MCF 10A (cell line): ENCODE data around the gene TSPAN11. TPM values are rescaled to one million over a fixed set of nuclear protein-coding genes. Genes with fewer than 3 reads are reported as not detected.

ENCODE experiments used
- BruUV-seq: library from RNA; stranded (reverse); fragments of 400-500 nt; replicated peaks from 2 replicates; lab custom pipeline; 2021; lab: Mats Ljungman, UMichigan
- CTCF ChIA-PET: fragments of 300-600 bp; sonication (Branson Sonifier 250); formaldehyde crosslinking; extraction: SDS; loops from one replicate; lab custom pipeline; 2021; ENCODE audit warnings: antibody characterized with exemption, inconsistent platforms; lab: Yijun Ruan, JAX
- POLR2A ChIA-PET: fragments of 300-600, 350-650 bp; sonication (Branson Sonifier 250); formaldehyde crosslinking; extraction: SDS; loops from one replicate; lab custom pipeline; 2020; ENCODE audit warnings: antibody characterized with exemption, inconsistent platforms; lab: Yijun Ruan, JAX
- DNase-seq: peaks from one replicate; pipeline ENCODE4 v3.0.0-alpha.2; 2018; ENCODE audit not compliant: unreplicated experiment
- H3K27ac Mint-ChIP-seq: one replicate; pipeline ENCODE4 v1.8.0; 2022; ENCODE audit warnings: mild to moderate bottlenecking, low read depth, mixed read lengths; ENCODE audit not compliant: unreplicated experiment
- H3K27me3 Mint-ChIP-seq: one replicate; pipeline ENCODE4 v1.8.0; 2022; ENCODE audit warnings: mixed read lengths; ENCODE audit not compliant: insufficient read depth, unreplicated experiment
- H3K36me3 Mint-ChIP-seq: one replicate; pipeline ENCODE4 v1.8.0; 2022; ENCODE audit warnings: mild to moderate bottlenecking, moderate library complexity, mixed read lengths; ENCODE audit not compliant: insufficient read depth, unreplicated experiment
- H3K4me1 Mint-ChIP-seq: one replicate; pipeline ENCODE4 v1.8.0; 2022; ENCODE audit warnings: mixed read lengths; ENCODE audit not compliant: insufficient read depth, unreplicated experiment
- H3K4me3 Mint-ChIP-seq: one replicate; pipeline ENCODE4 v1.8.0; 2022; ENCODE audit warnings: mild to moderate bottlenecking, moderate library complexity, mixed read lengths; ENCODE audit not compliant: unreplicated experiment
- H3K9me3 Mint-ChIP-seq: one replicate; pipeline ENCODE4 v1.8.0; 2022; ENCODE audit warnings: mixed read lengths; ENCODE audit not compliant: unreplicated experiment
- intact Hi-C: fragments of 100-400 bp; cut with micrococcal nuclease; formaldehyde crosslinking; loops from 2 replicates; pipeline ENCODE4 v1.14.1; 2022
- total RNA-seq: library from RNA; stranded (reverse); gene quantifications from 2 replicates; pipeline ENCODE4 v1.2.3, GENCODE V29; 2022
- TF ChIP-seq, protein P1 (sequence below): fragments of 200-600 bp; IDR thresholded peaks from one replicate; pipeline ENCODE4 v1.8.0; 2022; ENCODE audit warnings: antibody characterized with exemption, mild to moderate bottlenecking; ENCODE audit not compliant: unreplicated experiment

The TSPAN11 gene
- total RNA-seq, 1 experiment from 2014 or later = not detected

DNA sequence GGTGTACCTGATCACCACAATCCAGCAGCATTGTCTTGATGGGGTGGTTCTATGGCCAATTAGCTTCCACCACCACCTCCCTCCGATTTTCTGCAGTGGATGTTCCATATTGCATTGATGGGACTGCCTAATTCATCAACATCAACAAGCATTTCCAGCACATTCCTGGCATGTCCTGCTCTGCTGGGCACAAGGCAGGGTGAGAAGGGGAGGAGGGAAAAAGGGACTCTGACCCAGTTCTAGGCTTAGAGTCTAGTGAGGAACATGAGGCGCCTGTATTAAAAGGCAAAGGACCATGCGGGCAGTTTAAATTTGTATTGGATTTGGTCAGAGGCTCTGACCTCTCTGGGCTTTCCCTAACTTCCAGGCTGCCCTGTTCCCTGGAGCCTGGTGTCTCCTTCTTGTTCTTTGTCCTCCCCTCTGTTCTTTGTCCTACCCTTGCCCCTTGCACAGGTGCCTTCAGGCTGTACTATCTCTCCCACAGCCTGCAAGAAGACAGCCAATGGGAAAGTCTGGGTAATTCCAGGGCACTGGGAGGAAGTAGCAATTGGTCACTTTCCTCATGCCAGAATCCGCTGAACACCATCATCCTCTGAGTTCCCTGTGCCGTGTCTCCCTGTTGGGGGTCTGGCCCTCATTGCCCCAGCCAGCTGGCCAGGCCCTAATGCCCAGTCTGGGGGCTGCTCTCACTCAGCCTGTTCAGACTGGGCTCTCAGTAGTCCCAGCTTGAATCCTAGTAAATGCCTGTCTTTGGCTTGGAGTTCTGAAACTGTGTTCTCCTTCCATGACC, 43.3 kb downstream of the TSPAN11 start:
- DNase-seq = no peak
- Mint-ChIP-seq H3K36me3 (no peaks in the 10 kb centered on the region), H3K27me3 (peaks cover 90% of the 10 kb centered on the region), H3K27ac (no peak overlapping the region), H3K9me3 (no peaks in the 10 kb centered on the region), H3K4me1 (no peaks in the 10 kb centered on the region), H3K4me3 (no peak overlapping the region)
- BruUV-seq = no TSS peak
- intact Hi-C loops = no loop called here
- ChIA-PET POLR2A (no interaction called here), CTCF (interaction anchor here (0.5 to 2.4 kb wide), 3 partner anchors 17 to 727 kb away, joined by 3 to 11 read pairs (median 3); no protein-coding TSS in a partner anchor)
- TF ChIP-seq, protein P1, sequence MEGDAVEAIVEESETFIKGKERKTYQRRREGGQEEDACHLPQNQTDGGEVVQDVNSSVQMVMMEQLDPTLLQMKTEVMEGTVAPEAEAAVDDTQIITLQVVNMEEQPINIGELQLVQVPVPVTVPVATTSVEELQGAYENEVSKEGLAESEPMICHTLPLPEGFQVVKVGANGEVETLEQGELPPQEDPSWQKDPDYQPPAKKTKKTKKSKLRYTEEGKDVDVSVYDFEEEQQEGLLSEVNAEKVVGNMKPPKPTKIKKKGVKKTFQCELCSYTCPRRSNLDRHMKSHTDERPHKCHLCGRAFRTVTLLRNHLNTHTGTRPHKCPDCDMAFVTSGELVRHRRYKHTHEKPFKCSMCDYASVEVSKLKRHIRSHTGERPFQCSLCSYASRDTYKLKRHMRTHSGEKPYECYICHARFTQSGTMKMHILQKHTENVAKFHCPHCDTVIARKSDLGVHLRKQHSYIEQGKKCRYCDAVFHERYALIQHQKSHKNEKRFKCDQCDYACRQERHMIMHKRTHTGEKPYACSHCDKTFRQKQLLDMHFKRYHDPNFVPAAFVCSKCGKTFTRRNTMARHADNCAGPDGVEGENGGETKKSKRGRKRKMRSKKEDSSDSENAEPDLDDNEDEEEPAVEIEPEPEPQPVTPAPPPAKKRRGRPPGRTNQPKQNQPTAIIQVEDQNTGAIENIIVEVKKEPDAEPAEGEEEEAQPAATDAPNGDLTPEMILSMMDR = no peak

DNA sequence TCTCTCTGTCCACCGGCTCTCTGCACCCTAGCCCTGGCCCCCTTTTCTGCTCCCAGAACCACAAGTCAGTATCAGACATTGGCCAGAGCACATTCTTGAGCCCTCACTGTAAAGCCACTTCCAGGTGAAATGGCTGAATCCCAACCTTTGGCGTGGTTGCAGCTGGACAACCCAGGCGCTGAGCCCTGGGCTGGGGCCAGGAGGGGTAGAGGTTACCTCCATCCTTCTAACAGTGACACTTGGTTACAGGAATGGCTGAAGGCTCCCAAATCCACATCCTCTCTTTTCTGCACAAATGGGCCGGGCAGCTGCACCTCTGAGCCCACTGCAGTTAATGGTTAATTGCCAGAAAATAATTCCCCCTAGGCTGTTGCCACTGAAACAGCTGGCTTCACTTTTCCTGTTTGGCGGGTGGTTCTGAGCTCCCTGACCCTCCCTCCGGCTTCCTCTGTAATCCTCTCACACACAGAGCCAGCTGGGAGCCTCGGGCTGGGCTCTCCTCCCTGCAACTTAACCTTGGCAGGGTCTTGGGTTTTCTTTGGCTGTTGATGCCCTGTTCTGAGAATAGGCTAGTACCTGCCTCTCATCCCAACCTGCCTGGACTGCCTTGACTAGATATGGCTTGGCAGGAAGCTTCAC, 44.1 kb downstream of the TSPAN11 start:
- peak; percentile 13 for DNase-seq

DNA sequence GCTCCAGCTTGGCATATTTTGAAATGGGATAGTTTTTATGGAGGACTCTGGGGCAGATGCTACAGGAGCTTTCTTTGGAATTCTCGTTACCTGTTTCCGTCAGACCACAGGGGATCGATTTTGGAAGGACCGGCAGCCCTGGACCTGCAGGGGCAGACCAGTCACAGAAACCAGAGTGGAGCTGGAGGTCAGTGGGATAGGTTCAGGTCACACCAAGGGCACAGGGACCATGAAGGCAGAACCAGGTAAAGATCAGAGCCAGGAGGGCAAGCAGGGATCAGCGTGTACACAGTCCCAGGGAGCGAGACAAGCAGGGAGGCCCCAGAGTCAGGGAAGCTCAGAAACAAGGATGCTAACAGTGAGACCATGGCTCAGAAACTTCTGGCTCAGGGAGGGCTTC, 45.5 kb downstream of the TSPAN11 start:
- CTCF ChIA-PET = interaction anchor here (1.4 to 2.8 kb wide), 2 partner anchors 14 to 19 kb away, joined by 4 to 11 read pairs; no protein-coding TSS in a partner anchor
- no TSS peak for BruUV-seq
- H3K4me3 Mint-ChIP-seq = no peak overlapping the region

More for the DNA sequence above, 44.1 kb downstream of the TSPAN11 start:
- Mint-ChIP-seq H3K27ac (no peak overlapping the region), H3K36me3 (no peaks in the 10 kb centered on the region), H3K9me3 (no peaks in the 10 kb centered on the region), H3K27me3 (peaks cover 94% of the 10 kb centered on the region), H3K4me1 (no peaks in the 10 kb centered on the region), H3K4me3 (no peak overlapping the region)
- intact Hi-C loops = no loop called here
- ChIA-PET POLR2A (no interaction called here), CTCF (interaction anchor here (0.7 to 2.8 kb wide), 2 partner anchors 15 to 154 kb away, joined by 3 to 11 read pairs; no protein-coding TSS in a partner anchor)
- TF ChIP-seq, protein P1 = no peak
- BruUV-seq = no TSS peak

DNA sequence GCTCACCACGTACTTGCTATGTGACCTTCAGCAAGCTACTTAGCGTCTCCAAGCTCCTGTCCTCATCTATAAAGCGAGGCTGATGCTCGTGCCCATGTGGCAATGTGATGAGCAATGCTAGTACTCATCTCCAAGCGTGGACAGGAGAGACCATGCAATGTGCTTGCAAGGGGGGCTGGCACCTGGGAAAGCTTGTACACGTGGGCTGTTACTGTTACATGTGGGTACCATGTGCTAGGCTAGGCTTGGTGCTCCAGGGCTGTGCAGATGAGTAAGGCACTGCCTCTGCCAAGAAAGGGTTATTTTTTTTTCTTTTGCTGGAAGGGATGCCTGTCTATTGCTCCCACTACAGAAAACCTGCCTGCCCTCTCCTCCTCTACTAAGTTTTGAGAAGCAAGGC, 46.6 kb downstream of the TSPAN11 start:
- Mint-ChIP-seq H3K9me3 (no peaks in the 10 kb centered on the region), H3K27ac (no peak overlapping the region), H3K27me3 (peaks cover 84% of the 10 kb centered on the region), H3K4me1 (no peaks in the 10 kb centered on the region), H3K36me3 (no peaks in the 10 kb centered on the region), H3K4me3 (no peak overlapping the region)
- intact Hi-C loops = no loop called here
- TF ChIP-seq, protein P1 = no peak
- ChIA-PET CTCF (interaction anchor here (0.6 to 3.0 kb wide), 5 partner anchors 10 to 129 kb away, joined by 3 to 12 read pairs (median 4); no protein-coding TSS in a partner anchor), POLR2A (no interaction called here)
- peak; percentile 26 for DNase-seq
- BruUV-seq = no TSS peak

More for the DNA sequence above, 45.5 kb downstream of the TSPAN11 start:
- no peak for DNase-seq
- no peaks in the 10 kb centered on the region for H3K4me1 Mint-ChIP-seq
- no peak overlapping the region for H3K27ac Mint-ChIP-seq
- TF ChIP-seq, protein P1 = no peak
- intact Hi-C loops = no loop called here
- POLR2A ChIA-PET = no interaction called here
- H3K9me3 Mint-ChIP-seq = no peaks in the 10 kb centered on the region
- H3K27me3 Mint-ChIP-seq = peaks cover 84% of the 10 kb centered on the region
- no peaks in the 10 kb centered on the region for H3K36me3 Mint-ChIP-seq
